SK-N-SH treated with all-trans-retinoic acid at 6 μM for 48 hours (cell line): ENCODE results near the gene CDYL.
A peak's percentile ranks its signal among the peaks of the same experiment; 100 is the strongest.

Experiments used
- ISL1 ChIP-seq: fragments of 250-450 bp; sonication (Bioruptor Pico); IDR thresholded peaks from 2 replicates; pipeline ENCODE4 v2.1.2; 2022; ENCODE audit warnings: mild to moderate bottlenecking, moderate library complexity
- PPARA ChIP-seq: fragments of 250-450 bp; sonication (Bioruptor Pico); IDR thresholded peaks from 2 replicates; pipeline ENCODE4 v1.5.0; 2020; ENCODE audit warnings: mild to moderate bottlenecking, borderline replicate concordance
- ZFP30 ChIP-seq: fragments of 450-650 bp; formaldehyde crosslinking; IDR thresholded peaks from 2 replicates; pipeline ENCODE4 v1.5.0; 2022; ENCODE audit warnings: mild to moderate bottlenecking, moderate library complexity

GRCh38 chr6:4936681-4937041 is 160.5 kb downstream of the CDYL start:
- TF ChIP-seq ISL1 (CRISPR knock-in tag) (peak; percentile 55), PPARA (CRISPR knock-in tag) (0 out of 2 replicates have a peak, but pooled peaks have one; percentile 57), ZFP30 (no peak)
